NOMO-1 treated with DMSO at 0.1 percent for 48 hours (cell line): ENCODE results near the gene UMAD1.
A peak's percentile ranks its signal among the peaks of the same experiment; 100 is the strongest.

Source experiments
- DNase-seq: peaks from one replicate; lab custom pipeline; 2025; ENCODE audit not compliant: unreplicated experiment; lab: John Stamatoyannopoulos, UW

Gene UMAD1

DNA sequence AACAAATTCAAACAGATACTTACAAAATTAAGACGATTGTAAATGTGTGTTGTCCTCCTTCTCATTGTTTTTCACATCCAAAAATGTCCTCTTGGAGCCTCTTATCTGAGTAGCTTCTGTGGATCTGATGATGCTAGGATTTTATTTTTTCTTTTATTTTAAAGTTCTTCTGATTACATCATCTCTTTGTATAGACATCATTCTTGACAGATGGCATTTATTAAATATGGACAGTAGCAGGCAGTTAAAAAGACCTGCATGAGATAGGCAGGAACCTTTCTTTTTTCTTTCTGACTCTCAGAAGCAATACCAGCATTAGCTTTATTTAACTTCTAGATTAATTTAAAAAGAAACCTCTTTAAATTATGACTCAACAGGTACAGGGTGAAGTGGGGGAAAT, 77.9 kb downstream of the UMAD1 start, which contains the start of gene RPA3:
Gene RPA3 (minus strand): TSS at position 116 of the 400 bp plus-strand sequence. CDS start 78,189 bp downstream, outside the sequence.
- DNase-seq, result no peak

- peak; percentile 70 for DNase-seq
Observed at GRCh38 chr7:7719236-7719635, 78.7 kb downstream of the UMAD1 start.

- no peak for DNase-seq
Observed at GRCh38 chr7:7720193-7720592, 79.6 kb downstream of the UMAD1 start.

GRCh38 chr7:7720750-7721621, 80.4 kb downstream of the UMAD1 start:
- DNase-seq, result no peak

DNA sequence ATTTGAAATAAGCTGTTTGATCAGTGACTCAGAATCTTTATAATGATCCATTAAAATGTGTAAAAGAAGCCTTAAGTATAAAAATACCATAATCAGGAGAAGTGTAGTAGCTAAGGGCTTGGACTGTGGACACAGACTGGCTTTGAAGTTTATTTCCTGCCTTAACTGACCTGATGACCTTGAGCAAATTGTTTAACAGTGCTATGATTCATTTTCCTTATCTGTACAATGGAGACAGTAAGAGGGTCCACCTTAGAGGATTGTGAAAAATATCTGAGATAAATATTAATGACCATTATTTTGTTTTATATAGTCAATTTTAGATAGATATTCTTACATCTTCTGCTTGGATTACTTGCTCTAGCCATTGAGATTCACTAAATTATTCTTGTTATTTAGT, 91.2 kb downstream of the UMAD1 start:
- no peak for DNase-seq

GRCh38 chr7:7732621-7733281, 92.2 kb downstream of the UMAD1 start:
- no peak for DNase-seq

- DNase-seq, result no peak
Observed at GRCh38 chr7:7736671-7737070, 96.1 kb downstream of the UMAD1 start.

DNA sequence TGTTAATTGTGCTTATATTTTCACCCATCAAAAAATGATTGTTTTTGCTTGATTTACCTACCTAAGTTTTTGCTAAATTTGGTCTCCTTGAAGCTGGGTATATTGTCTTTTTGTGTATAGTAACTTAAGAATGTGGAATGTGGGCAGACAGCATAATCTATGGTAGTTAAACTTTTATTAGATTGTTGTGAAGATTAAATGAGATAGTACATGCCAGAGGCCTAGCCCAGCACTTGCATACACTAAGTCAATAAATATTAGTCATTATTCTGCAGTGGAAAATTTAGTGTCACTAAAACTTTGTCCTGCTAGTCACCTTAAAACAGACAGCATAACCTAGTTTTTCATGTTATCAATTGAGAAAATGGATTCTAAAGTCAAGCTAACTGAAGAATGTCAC, 97.1 kb downstream of the UMAD1 start:
- DNase-seq, result no peak

GRCh38 chr7:7738177-7738576, 97.6 kb downstream of the UMAD1 start:
- no peak for DNase-seq

- no peak for DNase-seq
Observed at GRCh38 chr7:7738622-7739021, 98.1 kb downstream of the UMAD1 start.

- DNase-seq, result no peak
Observed at GRCh38 chr7:7739204-7740036, 98.9 kb downstream of the UMAD1 start.

DNA sequence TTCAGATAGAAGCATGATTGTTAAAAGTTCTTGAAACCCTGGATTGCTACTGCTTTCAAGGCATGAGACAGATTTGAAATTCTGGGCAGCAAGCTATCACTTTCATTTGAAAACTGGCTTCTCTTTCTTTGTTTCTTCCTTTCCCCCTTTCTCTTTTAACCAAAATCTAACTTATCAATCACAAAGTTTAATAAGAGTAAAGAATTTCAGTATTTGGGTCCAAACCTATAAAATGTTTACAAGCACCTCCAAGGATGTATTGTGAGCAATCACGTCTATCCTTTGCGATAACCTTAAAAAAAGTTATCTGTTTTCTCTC, 99.4 kb downstream of the UMAD1 start:
- DNase-seq, result no peak

DNA sequence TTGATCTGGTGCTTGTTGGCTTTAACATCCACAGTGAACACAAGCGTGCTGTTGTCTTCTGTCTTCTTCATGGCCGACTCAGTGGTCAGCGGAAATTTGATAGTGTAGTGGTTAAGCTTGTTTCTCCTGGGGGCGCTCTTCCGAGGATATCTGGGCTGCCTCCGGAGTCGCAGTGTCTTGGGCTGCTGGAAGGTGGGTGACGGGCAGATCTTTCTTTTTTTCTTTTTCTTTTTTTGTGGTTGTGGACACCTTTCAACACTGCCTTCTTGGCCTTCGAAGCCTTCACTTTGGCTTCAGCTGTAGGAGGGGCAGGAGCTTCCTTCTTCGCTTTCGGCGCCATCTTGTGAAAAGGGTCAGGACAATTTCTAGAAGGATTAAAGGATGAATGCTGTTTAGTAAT, 101.7 kb downstream of the UMAD1 start:
- no peak for DNase-seq

- no peak for DNase-seq
Observed at GRCh38 chr7:7745258-7745657, 104.7 kb downstream of the UMAD1 start.

DNA sequence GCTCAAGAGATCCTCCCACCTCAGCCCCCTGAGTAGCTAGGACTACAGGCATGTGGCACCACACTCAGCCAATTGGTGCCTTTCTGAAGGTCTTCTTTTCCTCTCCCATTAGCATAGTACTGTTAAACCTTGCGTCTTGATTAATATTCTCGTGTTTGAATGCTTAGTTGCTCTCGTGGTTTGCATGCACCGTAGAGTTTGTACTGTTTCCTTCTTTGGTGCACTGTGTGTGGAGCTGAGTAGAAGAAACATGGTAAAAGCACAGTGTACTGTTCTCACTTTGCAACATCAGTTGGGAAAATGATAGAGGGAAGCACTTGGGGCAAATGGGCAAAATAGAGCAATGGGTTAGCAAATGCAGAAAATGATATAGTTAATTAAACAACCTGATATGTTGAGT, 105.4 kb downstream of the UMAD1 start:
- no peak for DNase-seq

GRCh38 chr7:7746458-7746857, 105.9 kb downstream of the UMAD1 start:
- no peak for DNase-seq

DNA sequence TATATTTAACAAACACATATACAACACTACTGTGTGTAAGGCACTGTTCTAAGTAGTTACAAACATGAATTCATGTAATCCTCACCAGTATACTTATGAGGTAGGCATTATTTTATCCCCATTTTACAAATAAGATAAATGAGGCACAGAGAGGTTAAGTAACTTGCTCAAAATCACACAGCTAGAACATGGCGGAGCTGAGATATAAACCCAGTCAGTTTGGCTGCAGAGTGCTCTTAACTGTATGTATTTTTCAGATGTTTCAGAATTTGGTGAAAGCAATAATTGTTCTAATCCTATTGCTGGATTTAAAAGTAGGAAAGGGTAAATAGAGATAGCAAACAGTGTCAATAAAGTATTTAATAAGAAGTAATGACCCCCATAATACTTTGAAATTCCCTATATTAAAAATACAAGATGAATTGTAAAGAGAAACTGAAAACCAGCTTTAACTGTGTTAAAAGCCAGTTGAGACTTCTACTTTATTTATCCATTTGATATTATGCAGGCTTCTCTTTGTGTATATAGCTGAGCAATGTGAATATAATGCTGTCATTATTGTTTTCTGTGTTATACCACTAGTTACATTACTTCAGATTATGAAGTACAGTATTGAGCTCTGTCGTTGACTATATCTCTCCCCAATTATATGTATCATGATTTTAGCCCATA, 110.2 kb downstream of the UMAD1 start:
- DNase-seq, result no peak

DNA sequence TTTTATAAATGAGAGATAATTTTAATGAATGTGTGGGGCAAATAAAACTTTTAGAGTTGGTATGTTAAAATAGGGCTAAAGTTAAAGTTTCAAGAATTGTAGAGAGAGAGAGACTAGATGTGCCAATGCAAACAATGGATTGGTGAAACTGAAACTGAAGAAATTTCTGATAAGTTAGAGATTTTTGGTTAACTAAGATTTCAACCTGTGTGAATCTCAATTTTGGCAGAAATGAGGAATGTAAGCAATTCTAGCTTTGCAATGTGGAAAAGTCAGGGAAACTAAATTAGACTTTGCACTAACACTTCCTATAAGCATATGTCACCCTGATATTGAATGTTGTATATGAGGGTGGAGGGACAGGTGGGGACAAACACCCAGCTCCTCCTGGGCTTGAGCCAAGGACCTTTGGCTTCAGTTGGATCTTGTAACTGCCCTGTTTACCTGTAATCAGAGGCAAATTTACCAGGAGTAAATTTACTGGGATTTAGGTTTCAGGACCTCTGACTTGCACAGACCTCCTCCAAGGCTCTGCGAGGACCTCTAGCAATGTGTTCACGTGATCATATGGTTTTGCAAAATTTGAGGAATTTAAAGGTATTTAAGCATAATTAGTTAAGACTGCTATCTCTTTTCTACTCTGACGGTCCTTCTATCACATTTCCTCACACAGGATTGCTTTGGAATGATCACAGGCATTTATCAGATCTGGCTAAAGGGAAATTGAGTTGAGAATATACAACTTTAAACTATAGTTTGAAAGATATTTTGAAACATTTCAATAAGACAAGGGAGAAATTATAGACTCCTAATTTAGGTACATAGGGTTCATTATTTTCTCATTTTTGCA, 110.9 kb downstream of the UMAD1 start:
- DNase-seq, result no peak

DNA sequence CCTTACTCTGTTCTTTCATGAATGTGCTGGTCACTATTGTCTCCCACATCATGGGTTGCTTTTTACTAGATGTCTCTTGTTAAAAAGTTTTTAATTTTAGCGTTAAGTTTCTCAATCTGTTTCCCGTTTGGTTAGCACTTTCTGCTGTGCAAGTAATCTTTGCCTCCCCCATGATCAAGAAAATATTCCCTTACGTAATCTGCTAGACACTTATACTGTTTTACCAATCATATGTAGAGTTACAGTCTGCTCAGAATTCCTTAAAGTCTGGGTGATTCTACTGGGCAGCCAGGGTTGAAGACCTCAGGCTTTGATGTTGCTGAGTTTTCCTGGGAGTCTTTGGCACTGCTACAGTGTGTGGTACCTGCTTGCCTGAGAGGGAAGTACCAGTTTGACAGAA, 116.0 kb downstream of the UMAD1 start:
- no peak for DNase-seq

DNA sequence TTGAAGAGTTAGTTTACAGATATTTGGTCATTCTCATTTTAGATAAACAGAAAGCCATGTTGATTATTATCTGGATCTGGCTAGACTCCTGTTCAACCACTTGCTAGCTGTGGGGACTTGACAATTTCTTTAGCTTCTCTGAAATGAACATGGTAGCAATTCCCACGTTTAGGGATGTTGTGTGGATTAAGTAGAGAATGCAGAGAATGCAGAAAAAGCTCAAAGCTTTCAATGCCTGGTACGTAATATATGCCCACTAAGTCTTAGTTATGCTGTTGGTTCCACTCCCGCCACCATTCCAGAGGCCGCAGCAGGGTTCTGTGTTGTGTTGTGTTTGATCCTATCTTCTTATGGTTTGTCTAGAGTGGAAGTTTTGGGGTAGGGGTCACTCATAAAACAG, 117.0 kb downstream of the UMAD1 start:
- no peak for DNase-seq
